Activated CD8-positive, alpha-beta T cell treated with anti-CD3 and anti-CD28 coated beads, Interleukin-2, amount 10 ng/mL, durations not matched to agents 7 days and 5 days (primary cell): ENCODE data around the gene CDK15. TPM values are rescaled to one million over a fixed set of nuclear protein-coding genes. Genes with fewer than 3 reads are reported as not detected.
"Not testable (repeated sequence)": the region's sequence is repeated elsewhere in the genome, so short reads cannot be mapped to it uniquely, and the experiment has no call there.

ENCODE experiments used
- ATAC-seq: fragments of 150-1000 bp; cut with Tn5 transposase; one replicate; pipeline ENCODE4 v1.10.0; 2021; ENCODE audit warnings: moderate library complexity
- CTCF ChIA-PET: fragments of 350-600 bp; sonication (Branson Sonifier 250); formaldehyde crosslinking; loops from one replicate; lab custom pipeline; 2021; ENCODE audit warnings: antibody characterized with exemption; lab: Charles Lee
- POLR2A ChIA-PET: fragments of 350-600 bp; sonication (Branson Sonifier 250); formaldehyde crosslinking; loops from one replicate; lab custom pipeline; 2021; ENCODE audit warnings: antibody characterized with exemption; lab: Charles Lee
- DNase-seq: peaks from one replicate; pipeline ENCODE4 v3.0.0-alpha.2; 2020
- H3K27ac Mint-ChIP-seq: one replicate; pipeline ENCODE4 v1.8.0; 2021; ENCODE audit warnings: mild to moderate bottlenecking, mixed read lengths
- H3K27me3 Mint-ChIP-seq: one replicate; pipeline ENCODE4 v1.8.0; 2021; ENCODE audit warnings: low read depth, mixed read lengths
- H3K36me3 Mint-ChIP-seq: one replicate; pipeline ENCODE4 v1.8.0; 2021; ENCODE audit warnings: low read depth, mixed read lengths
- H3K4me1 Mint-ChIP-seq: one replicate; pipeline ENCODE4 v1.8.0; 2021; ENCODE audit warnings: low read depth, mixed read lengths
- H3K4me3 Mint-ChIP-seq: one replicate; pipeline ENCODE4 v1.8.0; 2021; ENCODE audit warnings: mild to moderate bottlenecking, mixed read lengths
- H3K9me3 Mint-ChIP-seq: one replicate; pipeline ENCODE4 v1.8.0; 2022; ENCODE audit warnings: mixed read lengths; ENCODE audit not compliant: insufficient read depth
- total RNA-seq, 2 experiments: library from RNA; stranded (reverse); gene quantifications; one replicate each; pipeline ENCODE4 v1.2.3, GENCODE V29; 2021

The CDK15 gene
- total RNA-seq, 2 experiments from 2014 or later, result not detected

DNA sequence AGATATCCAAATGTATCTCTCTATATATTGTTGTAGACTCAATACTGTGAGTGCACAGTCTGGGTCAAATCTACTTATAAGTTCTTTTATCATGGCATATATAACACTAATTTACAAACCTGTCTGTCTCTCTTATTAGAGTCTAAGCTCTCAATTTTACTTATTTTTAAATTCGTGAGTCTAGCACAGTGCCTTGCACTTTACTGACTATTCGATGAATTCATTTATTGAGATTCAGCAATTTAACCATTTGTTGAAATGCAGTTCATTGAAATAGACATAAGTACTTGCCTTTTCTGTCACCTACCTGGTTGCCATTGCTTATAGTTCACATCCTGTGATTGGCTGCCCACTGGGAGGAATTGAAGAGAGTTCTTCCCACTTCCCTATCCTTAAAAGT, 15.3 kb upstream of the CDK15 start:
- DNase-seq, result no peak
- H3K27ac Mint-ChIP-seq, result no peak overlapping the region
- no peaks in the 10 kb centered on the region for H3K36me3 Mint-ChIP-seq
- H3K4me3 Mint-ChIP-seq, result no peak overlapping the region
- ChIA-PET CTCF (no interaction called here), POLR2A (no interaction called here)
- no peaks in the 10 kb centered on the region for H3K9me3 Mint-ChIP-seq
- no peaks in the 10 kb centered on the region for H3K4me1 Mint-ChIP-seq
- no peak for ATAC-seq
- H3K27me3 Mint-ChIP-seq, result peaks cover 22% of the 10 kb centered on the region

DNA sequence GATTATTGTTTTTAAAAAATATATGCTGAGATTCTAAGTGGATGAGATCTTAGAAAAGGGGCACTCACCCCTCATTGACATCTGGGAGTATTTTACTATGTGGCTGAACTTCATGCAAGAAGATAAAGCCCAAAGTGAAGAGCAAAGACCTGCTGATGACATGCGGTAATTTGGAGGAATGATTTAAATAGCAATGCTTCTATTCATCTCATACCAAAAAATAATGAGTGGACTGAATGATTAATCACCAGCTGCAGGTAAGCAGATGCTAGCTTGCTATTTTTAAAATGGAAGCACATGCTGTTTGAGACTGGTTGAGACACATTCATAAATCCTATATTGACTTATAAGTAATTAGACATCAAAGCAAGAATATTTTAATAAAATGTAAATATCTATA, 12.7 kb upstream of the CDK15 start:
- Mint-ChIP-seq H3K4me3 (no peak overlapping the region), H3K27me3 (peaks cover 16% of the 10 kb centered on the region), H3K27ac (no peak overlapping the region), H3K9me3 (no peaks in the 10 kb centered on the region), H3K4me1 (no peaks in the 10 kb centered on the region), H3K36me3 (no peaks in the 10 kb centered on the region)
- CTCF ChIA-PET, result no interaction called here
- no peak for DNase-seq
- no peak for ATAC-seq
- POLR2A ChIA-PET, result no interaction called here

DNA sequence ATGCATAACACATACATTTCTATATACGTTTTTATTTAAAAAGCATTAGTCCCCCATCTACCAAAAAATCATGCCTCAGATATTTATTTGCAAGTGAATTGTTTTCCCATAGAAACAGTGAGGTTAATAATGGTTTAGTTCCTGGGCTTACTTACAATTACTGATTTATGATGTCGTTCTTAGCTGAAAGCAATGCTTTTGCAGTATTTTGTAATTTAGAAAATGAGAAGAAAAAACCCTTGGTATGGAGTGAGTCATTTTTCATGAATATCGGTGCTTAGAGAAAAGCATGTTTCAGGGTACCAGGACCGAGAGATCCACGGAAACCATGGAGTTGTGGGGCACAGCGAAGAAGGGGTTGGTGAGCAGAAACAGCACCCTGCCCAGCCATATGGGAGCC, 12.0 kb upstream of the CDK15 start:
- H3K4me3 Mint-ChIP-seq, result no peak overlapping the region
- H3K4me1 Mint-ChIP-seq, result no peaks in the 10 kb centered on the region
- no peaks in the 10 kb centered on the region for H3K9me3 Mint-ChIP-seq
- H3K27ac Mint-ChIP-seq, result no peak overlapping the region
- H3K36me3 Mint-ChIP-seq, result no peaks in the 10 kb centered on the region
- POLR2A ChIA-PET, result no interaction called here
- peaks cover 13% of the 10 kb centered on the region for H3K27me3 Mint-ChIP-seq
- ATAC-seq (no peak), DNase-seq (no peak)
- CTCF ChIA-PET, result interaction anchor here (1.4 kb wide), 2 partner anchors 10 to 14 kb away, joined by 4 to 5 read pairs; partner anchors contain the start of gene ALS2

DNA sequence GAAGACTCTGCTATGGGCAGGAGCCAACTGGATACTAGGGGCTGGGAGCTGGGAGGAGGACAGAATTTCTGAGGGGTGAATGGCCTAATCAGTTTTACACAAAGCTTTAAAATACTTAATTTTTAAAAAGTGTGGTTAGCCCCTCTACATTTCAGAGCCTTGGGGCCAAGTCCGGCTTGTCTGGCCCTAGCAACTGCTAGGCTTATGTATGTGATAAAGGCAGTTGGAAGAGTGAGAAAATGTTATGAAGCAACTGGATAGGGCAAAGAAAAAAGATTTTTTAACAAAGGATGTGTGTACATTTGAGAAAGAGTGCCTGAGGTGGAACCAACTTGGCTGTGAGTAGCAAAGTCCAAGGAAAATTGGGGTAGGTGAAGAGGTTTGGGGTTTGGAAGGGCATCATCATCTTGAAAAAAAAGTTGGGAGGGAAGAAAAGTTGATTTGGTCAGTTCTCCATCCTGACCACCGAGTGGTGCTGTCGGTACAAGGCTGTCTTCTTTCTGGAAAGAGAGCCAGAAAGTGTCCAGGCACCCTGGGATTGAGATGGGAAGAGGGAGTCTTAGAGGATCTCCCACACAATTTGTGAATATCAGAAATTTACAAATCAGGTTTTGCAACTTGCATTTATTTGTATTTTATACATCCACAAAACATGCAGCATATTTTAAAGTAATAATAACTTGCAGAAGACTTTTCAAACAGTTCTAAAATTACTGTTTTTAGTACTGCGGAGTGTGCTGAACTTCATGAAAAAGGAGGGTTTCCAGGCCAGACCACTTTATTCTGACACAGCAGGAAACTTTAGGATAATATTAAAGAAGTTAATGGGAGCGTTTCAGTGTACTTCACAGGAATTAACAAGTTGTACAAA, 10.5 kb upstream of the CDK15 start:
- no peak for ATAC-seq
- Mint-ChIP-seq H3K27ac (no peak overlapping the region), H3K9me3 (no peaks in the 10 kb centered on the region), H3K36me3 (no peaks in the 10 kb centered on the region), H3K27me3 (peaks cover 6% of the 10 kb centered on the region), H3K4me3 (no peak overlapping the region), H3K4me1 (no peaks in the 10 kb centered on the region)
- no peak for DNase-seq
- CTCF ChIA-PET, result interaction anchor here (0.7 to 1.4 kb wide), 3 partner anchors 12 to 18 kb away, joined by 3 to 5 read pairs (median 4); partner anchors contain the start of gene ALS2
- POLR2A ChIA-PET, result no interaction called here

DNA sequence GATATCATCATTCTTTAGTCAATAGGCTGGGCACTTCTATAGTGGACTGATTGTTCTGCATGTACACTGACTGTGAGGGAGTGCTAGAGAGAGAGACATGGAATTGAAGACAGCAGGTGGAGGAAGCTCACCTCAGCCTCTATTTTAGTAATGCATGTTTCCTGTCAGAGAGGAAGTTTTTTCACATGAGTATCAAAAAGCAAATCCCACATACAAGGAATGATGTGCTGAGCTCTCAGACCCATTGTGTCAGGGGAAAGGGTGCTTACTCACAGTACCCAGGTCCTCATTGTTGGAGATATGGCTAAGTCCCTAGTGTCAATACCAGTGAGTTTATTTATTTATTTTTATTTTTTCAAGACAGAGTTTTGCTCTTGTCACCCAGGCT, 9.9 kb upstream of the CDK15 start:
- no peaks in the 10 kb centered on the region for H3K36me3 Mint-ChIP-seq
- ChIA-PET POLR2A (no interaction called here), CTCF (no interaction called here)
- H3K27me3 Mint-ChIP-seq, result peaks cover 6% of the 10 kb centered on the region
- no peak overlapping the region for H3K27ac Mint-ChIP-seq
- ATAC-seq (no peak), DNase-seq (no peak)
- H3K9me3 Mint-ChIP-seq, result no peaks in the 10 kb centered on the region
- no peak overlapping the region for H3K4me3 Mint-ChIP-seq
- no peaks in the 10 kb centered on the region for H3K4me1 Mint-ChIP-seq

- Mint-ChIP-seq H3K9me3 (no peaks in the 10 kb centered on the region), H3K27me3 (peaks cover 7% of the 10 kb centered on the region), H3K27ac (no peak overlapping the region), H3K4me1 (no peaks in the 10 kb centered on the region), H3K36me3 (no peaks in the 10 kb centered on the region), H3K4me3 (no peak overlapping the region)
- CTCF ChIA-PET, result no interaction called here
- DNase-seq (no peak), ATAC-seq (no peak)
- POLR2A ChIA-PET, result no interaction called here
These were observed 9.0 kb upstream of the CDK15 start for GRCh38 chr2:201797175-201797840.

GRCh38 chr2:201798252-201798913, 8.0 kb upstream of the CDK15 start:
- Mint-ChIP-seq H3K36me3 (no peaks in the 10 kb centered on the region), H3K4me1 (no peaks in the 10 kb centered on the region), H3K4me3 (no peak overlapping the region), H3K9me3 (no peaks in the 10 kb centered on the region), H3K27me3 (peaks cover 12% of the 10 kb centered on the region), H3K27ac (no peak overlapping the region)
- ATAC-seq, result no peak
- POLR2A ChIA-PET, result no interaction called here
- CTCF ChIA-PET, result no interaction called here
- no peak for DNase-seq

- H3K4me1 Mint-ChIP-seq, H3K27ac Mint-ChIP-seq, H3K4me3 Mint-ChIP-seq, CTCF ChIA-PET, H3K9me3 Mint-ChIP-seq, H3K36me3 Mint-ChIP-seq, ATAC-seq, POLR2A ChIA-PET, DNase-seq: not testable (repeated sequence)
- peaks cover 15% of the 10 kb centered on the region for H3K27me3 Mint-ChIP-seq
These were observed 7.4 kb upstream of the CDK15 start for GRCh38 chr2:201798914-201799285.

GRCh38 chr2:201807452-201807999, 1.2 kb downstream of the CDK15 start:
- ChIA-PET CTCF (no interaction called here), POLR2A (no interaction called here)
- Mint-ChIP-seq H3K4me3 (no peak overlapping the region), H3K4me1 (no peaks in the 10 kb centered on the region), H3K36me3 (no peaks in the 10 kb centered on the region), H3K9me3 (no peaks in the 10 kb centered on the region), H3K27ac (no peak overlapping the region), H3K27me3 (peaks cover 23% of the 10 kb centered on the region)
- ATAC-seq, result no peak
- DNase-seq, result no peak

DNA sequence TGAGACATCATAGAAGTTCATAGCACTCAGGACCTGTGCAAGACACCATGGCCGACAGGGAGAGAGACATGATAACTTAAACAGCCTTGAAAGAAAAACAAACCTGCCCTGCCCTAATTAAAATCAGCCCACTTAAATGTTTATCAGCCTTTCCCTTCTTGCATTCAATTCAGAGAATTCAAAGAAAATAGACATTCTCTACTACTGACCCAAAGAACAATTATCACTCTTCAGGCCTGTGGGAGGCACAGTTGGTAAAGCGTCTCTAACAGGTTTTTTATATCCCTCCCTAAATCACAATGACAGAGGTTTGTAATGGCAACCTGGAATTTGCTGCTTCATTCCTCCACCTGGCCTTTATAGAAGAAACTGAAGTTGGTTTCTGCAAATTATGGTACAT, 1.7 kb downstream of the CDK15 start:
- Mint-ChIP-seq H3K9me3 (no peaks in the 10 kb centered on the region), H3K4me3 (no peak overlapping the region), H3K27ac (no peak overlapping the region), H3K4me1 (no peaks in the 10 kb centered on the region), H3K27me3 (peaks cover 25% of the 10 kb centered on the region), H3K36me3 (no peaks in the 10 kb centered on the region)
- ATAC-seq (no peak), DNase-seq (no peak)
- ChIA-PET POLR2A (no interaction called here), CTCF (no interaction called here)

- Mint-ChIP-seq H3K9me3 (no peaks in the 10 kb centered on the region), H3K4me1 (no peaks in the 10 kb centered on the region), H3K4me3 (no peak overlapping the region), H3K27me3 (peaks cover 26% of the 10 kb centered on the region), H3K27ac (no peak overlapping the region), H3K36me3 (no peaks in the 10 kb centered on the region)
- ChIA-PET CTCF (no interaction called here), POLR2A (no interaction called here)
- DNase-seq (no peak), ATAC-seq (no peak)
These were observed 3.3 kb downstream of the CDK15 start for GRCh38 chr2:201809633-201810032.

DNA sequence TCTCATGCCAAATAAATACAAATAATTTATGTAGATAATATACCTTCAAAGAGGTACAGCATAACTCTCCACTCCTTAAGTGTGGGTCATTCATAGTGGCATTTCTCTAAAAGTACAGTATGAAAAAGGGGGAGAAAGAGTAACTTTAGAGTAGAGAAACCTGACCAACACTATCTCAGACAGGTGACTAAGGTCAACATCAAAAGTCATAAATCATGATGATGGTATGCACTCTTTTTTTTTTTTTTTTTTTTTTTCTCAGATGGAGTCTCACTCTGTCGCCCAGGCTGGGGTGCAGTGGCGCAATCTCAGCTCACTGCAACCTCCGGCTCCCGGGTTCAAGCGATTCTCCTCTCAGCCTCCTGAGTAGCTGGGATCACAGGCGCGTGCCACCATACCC, 4.3 kb downstream of the CDK15 start:
- CTCF ChIA-PET, H3K36me3 Mint-ChIP-seq, H3K4me1 Mint-ChIP-seq, ATAC-seq, H3K9me3 Mint-ChIP-seq, POLR2A ChIA-PET, H3K27ac Mint-ChIP-seq, H3K4me3 Mint-ChIP-seq, DNase-seq: not testable (repeated sequence)
- H3K27me3 Mint-ChIP-seq, result peaks cover 26% of the 10 kb centered on the region
